Measurements from ENCODE around the gene SERPINI2.
"Not testable (repeated sequence)": the region's sequence is repeated elsewhere in the genome, so short reads cannot be mapped to it uniquely, and the experiment has no call there.

SERPINI2 gene

GRCh38 chr3:167450675-167451074 is 23.2 kb downstream of the SERPINI2 start:
- no peak for DNase-seq (ENCODE audit: low read depth in 2 of 2)

GRCh38 chr3:167450195-167450594 is 23.6 kb downstream of the SERPINI2 start:
- DNase-seq (ENCODE audit: low read depth in 2 of 2): no peak

- DNase-seq (ENCODE audit: low read depth in 2 of 2): no peak
Measured at GRCh38 chr3:167445491-167445890, 28.4 kb downstream of the SERPINI2 start.

- DNase-seq (ENCODE audit: low read depth in 2 of 2): no peak
Measured at GRCh38 chr3:167441256-167441655, 32.6 kb downstream of the SERPINI2 start.

- no peak for DNase-seq (ENCODE audit: low read depth in 2 of 2)
Measured at GRCh38 chr3:167437428-167438139, 36.3 kb downstream of the SERPINI2 start.

GRCh38 chr3:167426962-167427361 is 46.9 kb downstream of the SERPINI2 start:
- not testable (repeated sequence) for DNase-seq (ENCODE audit: low read depth in 2 of 2)

- DNase-seq (ENCODE audit: low read depth in 2 of 2): not testable (repeated sequence)
Measured at GRCh38 chr3:167422396-167422795, 51.4 kb downstream of the SERPINI2 start.

- no peak for DNase-seq (ENCODE audit: low read depth in 2 of 2)
Measured at GRCh38 chr3:167409611-167410010, 64.2 kb downstream of the SERPINI2 start.

GRCh38 chr3:167406876-167407492 is 66.9 kb downstream of the SERPINI2 start:
- DNase-seq (ENCODE audit: low read depth in 2 of 2): no peak

GRCh38 chr3:167397826-167398225 is 76.0 kb downstream of the SERPINI2 start:
- DNase-seq (ENCODE audit: low read depth in 2 of 2): no peak

- DNase-seq (ENCODE audit: low read depth in 2 of 2): no peak
Measured at GRCh38 chr3:167396075-167396474, 77.8 kb downstream of the SERPINI2 start.

GRCh38 chr3:167394003-167394402 is 79.8 kb downstream of the SERPINI2 start:
- DNase-seq (ENCODE audit: low read depth in 2 of 2): no peak

All from stimulated activated CD8-positive, alpha-beta memory T cell treated with anti-CD3 and anti-CD28 coated beads, Interleukin-15, amount 100 ng/mL, for 48 hours (primary cell).